ENCODE results near the gene BMPR1B.

BMPR1B gene

GRCh38 chr4:94757192-94758140, at the start of gene BMPR1B:
Gene BMPR1B (plus strand): TSS chr4:94757955. CDS start chr4:95104425, 346,470 bp downstream.
- no peak for DNase-seq (ENCODE audit: low spot score)

- no peak for DNase-seq (ENCODE audit: low spot score)
These were observed 46.1 kb upstream of the BMPR1B start for GRCh38 chr4:94711635-94712034.

- no peak for DNase-seq (ENCODE audit: low spot score)
These were observed 43.2 kb upstream of the BMPR1B start for GRCh38 chr4:94714365-94715160.

- no peak for DNase-seq (ENCODE audit: low spot score)
These were observed 42.0 kb upstream of the BMPR1B start for GRCh38 chr4:94715726-94716125.

GRCh38 chr4:94721310-94721709, 36.4 kb upstream of the BMPR1B start:
- no peak for DNase-seq (ENCODE audit: low spot score)

GRCh38 chr4:94722270-94722669, 35.5 kb upstream of the BMPR1B start:
- peak; percentile 48 for DNase-seq (ENCODE audit: low spot score)

- DNase-seq (ENCODE audit: low spot score): peak; percentile 79
These were observed 35.0 kb upstream of the BMPR1B start for GRCh38 chr4:94722748-94723147.

GRCh38 chr4:94724016-94724790, 33.6 kb upstream of the BMPR1B start:
- no peak for DNase-seq (ENCODE audit: low spot score)

- no peak for DNase-seq (ENCODE audit: low spot score)
These were observed 31.1 kb upstream of the BMPR1B start for GRCh38 chr4:94726524-94727123.

GRCh38 chr4:94728056-94728766, 29.5 kb upstream of the BMPR1B start:
- DNase-seq (ENCODE audit: low spot score): no peak

- DNase-seq (ENCODE audit: low spot score): no peak
These were observed 25.4 kb upstream of the BMPR1B start for GRCh38 chr4:94732358-94732698.

GRCh38 chr4:94739741-94740140, 18.0 kb upstream of the BMPR1B start:
- no peak for DNase-seq (ENCODE audit: low spot score)

GRCh38 chr4:94741304-94741703, 16.5 kb upstream of the BMPR1B start:
- no peak for DNase-seq (ENCODE audit: low spot score)

- DNase-seq (ENCODE audit: low spot score): no peak
These were observed 13.9 kb upstream of the BMPR1B start for GRCh38 chr4:94743838-94744237.

- no peak for DNase-seq (ENCODE audit: low spot score)
These were observed 12.9 kb upstream of the BMPR1B start for GRCh38 chr4:94744850-94745249.

GRCh38 chr4:94746746-94747145, 11.0 kb upstream of the BMPR1B start:
- no peak for DNase-seq (ENCODE audit: low spot score)

- no peak for DNase-seq (ENCODE audit: low spot score)
These were observed 465 bp downstream of the BMPR1B start for GRCh38 chr4:94758141-94758699.

- DNase-seq (ENCODE audit: low spot score): no peak
These were observed 1.1 kb downstream of the BMPR1B start for GRCh38 chr4:94758700-94759399.

- no peak for DNase-seq (ENCODE audit: low spot score)
These were observed 2.0 kb downstream of the BMPR1B start for GRCh38 chr4:94759767-94760211.

- no peak for DNase-seq (ENCODE audit: low spot score)
These were observed 4.6 kb downstream of the BMPR1B start for GRCh38 chr4:94762326-94762725.
